NT2/D1 (cell line): Measurements from ENCODE around the gene POU5F1.

Experiments used
- DNase-seq: peaks from one replicate; pipeline ENCODE4 v3.0.0-alpha.2; 2011; ENCODE audit warnings: low read depth, low spot score
- H3K27me3 ChIP-seq: 2 replicates; pipeline ENCODE4 v1.6.0; 2011; ENCODE audit warnings: mild to moderate bottlenecking; ENCODE audit not compliant: insufficient read length, insufficient read depth
- H3K36me3 ChIP-seq: 2 replicates; pipeline ENCODE4 v1.6.1; 2011; ENCODE audit warnings: mild to moderate bottlenecking, low read length, mixed read lengths; ENCODE audit not compliant: insufficient read depth, insufficient read length
- H3K4me1 ChIP-seq: 2 replicates; pipeline ENCODE4 v1.5.1; 2011; ENCODE audit not compliant: insufficient read depth, insufficient read length
- H3K4me3 ChIP-seq: 2 replicates; pipeline ENCODE4 v1.5.1; 2011; ENCODE audit warnings: low read depth; ENCODE audit not compliant: insufficient read length
- H3K9ac ChIP-seq: 2 replicates; pipeline ENCODE4 v1.6.0; 2011; ENCODE audit warnings: low read depth; ENCODE audit not compliant: insufficient read length
- H3K9me3 ChIP-seq: 2 replicates; pipeline ENCODE4 v1.5.1; 2011; ENCODE audit warnings: mild to moderate bottlenecking, low read length; ENCODE audit not compliant: insufficient read depth
- SUZ12 ChIP-seq: IDR thresholded peaks from 2 replicates; pipeline ENCODE4 v1.6.1; 2011; ENCODE audit not compliant: insufficient read length, insufficient read depth; ENCODE audit errors: extremely low read depth
- YY1 ChIP-seq: IDR thresholded peaks from 2 replicates; pipeline ENCODE4 v1.6.1; 2011; ENCODE audit not compliant: insufficient read length, insufficient read depth
- ZNF274 ChIP-seq: IDR thresholded peaks from 2 replicates; pipeline ENCODE4 v1.6.1; 2011; ENCODE audit warnings: mild to moderate bottlenecking, low read depth, low read length

POU5F1 gene

GRCh38 chr6:31180500-31180899 is 10.0 kb upstream of the POU5F1 start:
- TF ChIP-seq SUZ12 (no peak), YY1 (no peak), ZNF274 (no peak)
- no peaks in the 10 kb centered on the region for H3K36me3 ChIP-seq
- DNase-seq, result no peak
- H3K9me3 ChIP-seq, result no peaks in the 10 kb centered on the region
- no peaks in the 10 kb centered on the region for H3K27me3 ChIP-seq
- peaks cover 4% of the 10 kb centered on the region for H3K4me1 ChIP-seq
- H3K9ac ChIP-seq, result no peak overlapping the region
- H3K4me3 ChIP-seq, result no peak overlapping the region

- H3K4me3 ChIP-seq, result no peak overlapping the region
- no peak for TF ChIP-seq ZNF274
- no peak for TF ChIP-seq SUZ12
- no peak for TF ChIP-seq YY1
- peaks cover 10% of the 10 kb centered on the region for H3K4me1 ChIP-seq
- no peak for DNase-seq
- H3K9me3 ChIP-seq, result no peaks in the 10 kb centered on the region
- no peak overlapping the region for H3K9ac ChIP-seq
- no peaks in the 10 kb centered on the region for H3K27me3 ChIP-seq
- H3K36me3 ChIP-seq, result peaks cover 2% of the 10 kb centered on the region
Measured at GRCh38 chr6:31179896-31180295, 9.4 kb upstream of the POU5F1 start.

GRCh38 chr6:31179042-31179386 is 8.5 kb upstream of the POU5F1 start:
- TF ChIP-seq SUZ12, result no peak
- no peak for TF ChIP-seq ZNF274
- no peak for TF ChIP-seq YY1
- H3K9me3 ChIP-seq, result no peaks in the 10 kb centered on the region
- peaks cover 11% of the 10 kb centered on the region for H3K4me1 ChIP-seq
- DNase-seq, result no peak
- H3K27me3 ChIP-seq, result no peaks in the 10 kb centered on the region
- H3K36me3 ChIP-seq, result peaks cover 3% of the 10 kb centered on the region
- no peak overlapping the region for H3K4me3 ChIP-seq
- H3K9ac ChIP-seq, result no peak overlapping the region

- TF ChIP-seq ZNF274 (no peak), YY1 (no peak), SUZ12 (no peak)
- Histone ChIP-seq H3K27me3 (no peaks in the 10 kb centered on the region), H3K36me3 (peaks cover 3% of the 10 kb centered on the region), H3K9ac (no peak overlapping the region), H3K4me1 (peaks cover 12% of the 10 kb centered on the region), H3K4me3 (no peak overlapping the region), H3K9me3 (no peaks in the 10 kb centered on the region)
- no peak for DNase-seq
Measured at GRCh38 chr6:31178143-31179041, 7.9 kb upstream of the POU5F1 start.

GRCh38 chr6:31175971-31176370 is 5.5 kb upstream of the POU5F1 start:
- DNase-seq, result no peak
- Histone ChIP-seq H3K4me3 (no peak overlapping the region), H3K9me3 (no peaks in the 10 kb centered on the region), H3K27me3 (no peaks in the 10 kb centered on the region), H3K9ac (no peak overlapping the region), H3K4me1 (peaks cover 13% of the 10 kb centered on the region), H3K36me3 (peaks cover 3% of the 10 kb centered on the region)
- TF ChIP-seq ZNF274 (no peak), YY1 (no peak), SUZ12 (no peak)

- Histone ChIP-seq H3K9ac (no peak overlapping the region), H3K4me3 (no peak overlapping the region), H3K4me1 (peaks cover 10% of the 10 kb centered on the region)
Measured at GRCh38 chr6:31174378-31174777, 3.9 kb upstream of the POU5F1 start.

GRCh38 chr6:31173406-31173805 is 2.9 kb upstream of the POU5F1 start:
- no peak for TF ChIP-seq YY1
- TF ChIP-seq SUZ12, result no peak
- TF ChIP-seq ZNF274, result no peak
- Histone ChIP-seq H3K9me3 (no peaks in the 10 kb centered on the region), H3K9ac (peak overlapping the region; percentile 80), H3K27me3 (no peaks in the 10 kb centered on the region), H3K4me3 (peak overlapping the region; percentile 15), H3K36me3 (peaks cover 13% of the 10 kb centered on the region), H3K4me1 (peaks cover 11% of the 10 kb centered on the region)
- no peak for DNase-seq

More at GRCh38 chr6:31174378-31174777, 3.9 kb upstream of the POU5F1 start:
- TF ChIP-seq YY1 (no peak), SUZ12 (no peak), ZNF274 (no peak)
- peaks cover 4% of the 10 kb centered on the region for H3K36me3 ChIP-seq
- no peaks in the 10 kb centered on the region for H3K27me3 ChIP-seq
- no peak for DNase-seq
- no peaks in the 10 kb centered on the region for H3K9me3 ChIP-seq
